Natural killer cell treated with Interleukin-12 subunit alpha and Interleukin-12 subunit beta and Interleukin-15 and Interleukin-18, amount 100 ng/mL, for 72 hours (primary cell): ENCODE measurements around the gene HS6ST1. TPM values are rescaled to one million over a fixed set of nuclear protein-coding genes. Genes with fewer than 3 reads are reported as not detected.

Source experiments
- ATAC-seq, 2 donors: fragments of 150-1000 bp; cut with Tn5 transposase in 1 of 2; sonication (Bioruptor Pico), chemical (Tn5 transposase) in 1 of 2; 2 replicates each; pipeline ENCODE4 v1.10.0; 2021
- DNase-seq: peaks from one replicate; pipeline ENCODE4 v3.0.0; 2022; ENCODE audit warnings: low spot score
- H3K27ac Mint-ChIP-seq, 2 donors: 1 replicate in 1 of 2; 2 replicates in 1 of 2; pipeline ENCODE4 v1.8.0; 2022; ENCODE audit warnings: mixed read lengths in 2 of 2, mild to moderate bottlenecking in 1 of 2, moderate library complexity in 1 of 2
- H3K27me3 Mint-ChIP-seq, 2 donors: 1 replicate in 1 of 2; 2 replicates in 1 of 2; pipeline ENCODE4 v1.8.0; 2022; ENCODE audit warnings: mixed read lengths in 2 of 2
- H3K36me3 Mint-ChIP-seq: one replicate; pipeline ENCODE4 v1.8.0; 2022; ENCODE audit warnings: mixed read lengths
- H3K4me1 Mint-ChIP-seq, 2 donors: 1 replicate in 1 of 2; 2 replicates in 1 of 2; pipeline ENCODE4 v1.8.0; 2022; ENCODE audit warnings: low read depth in 2 of 2, mixed read lengths in 2 of 2, mild to moderate bottlenecking in 1 of 2
- H3K4me3 Mint-ChIP-seq: one replicate; pipeline ENCODE4 v1.8.0; 2022; ENCODE audit warnings: mixed read lengths
- H3K9me3 Mint-ChIP-seq: 2 replicates; pipeline ENCODE4 v1.8.0; 2022; ENCODE audit warnings: mixed read lengths
- total RNA-seq, 2 donors: library from RNA; stranded (reverse); gene quantifications; one replicate each; pipeline ENCODE4 v1.2.3, GENCODE V29; 2022

Gene HS6ST1
- total RNA-seq, 2 donors from 2014 or later, result 17.5 to 25.5 TPM

GRCh38 chr2:128307595-128307994 lies 11.1 kb downstream of the HS6ST1 start:
- DNase-seq (peak; percentile 10), ATAC-seq (no peak)
- H3K4me3 Mint-ChIP-seq, result no peak overlapping the region
- H3K9me3 Mint-ChIP-seq, result no peaks in the 10 kb centered on the region
- H3K27me3 Mint-ChIP-seq, result no peaks in the 10 kb centered on the region
- H3K27ac Mint-ChIP-seq, result no peak overlapping the region
- H3K4me1 Mint-ChIP-seq, result peaks cover 14 to 40% of the 10 kb centered on the region in 2 donors
- H3K36me3 Mint-ChIP-seq, result no peaks in the 10 kb centered on the region

- Mint-ChIP-seq H3K9me3 (no peaks in the 10 kb centered on the region), H3K27me3 (no peaks in the 10 kb centered on the region), H3K4me1 (peaks cover 14 to 38% of the 10 kb centered on the region in 2 donors), H3K36me3 (no peaks in the 10 kb centered on the region), H3K27ac (no peak overlapping the region), H3K4me3 (no peak overlapping the region)
- DNase-seq, result peak; percentile 50
- ATAC-seq, result no peak
Observed at GRCh38 chr2:128306931-128307460, 11.7 kb downstream of the HS6ST1 start.

- Mint-ChIP-seq H3K36me3 (no peaks in the 10 kb centered on the region), H3K27me3 (no peaks in the 10 kb centered on the region), H3K27ac (no peak overlapping the region), H3K9me3 (no peaks in the 10 kb centered on the region), H3K4me3 (no peak overlapping the region), H3K4me1 (peaks cover 14 to 34% of the 10 kb centered on the region in 2 donors)
- no peak for DNase-seq
- ATAC-seq, result no peak
Observed at GRCh38 chr2:128306081-128306930, 12.4 kb downstream of the HS6ST1 start.

DNA sequence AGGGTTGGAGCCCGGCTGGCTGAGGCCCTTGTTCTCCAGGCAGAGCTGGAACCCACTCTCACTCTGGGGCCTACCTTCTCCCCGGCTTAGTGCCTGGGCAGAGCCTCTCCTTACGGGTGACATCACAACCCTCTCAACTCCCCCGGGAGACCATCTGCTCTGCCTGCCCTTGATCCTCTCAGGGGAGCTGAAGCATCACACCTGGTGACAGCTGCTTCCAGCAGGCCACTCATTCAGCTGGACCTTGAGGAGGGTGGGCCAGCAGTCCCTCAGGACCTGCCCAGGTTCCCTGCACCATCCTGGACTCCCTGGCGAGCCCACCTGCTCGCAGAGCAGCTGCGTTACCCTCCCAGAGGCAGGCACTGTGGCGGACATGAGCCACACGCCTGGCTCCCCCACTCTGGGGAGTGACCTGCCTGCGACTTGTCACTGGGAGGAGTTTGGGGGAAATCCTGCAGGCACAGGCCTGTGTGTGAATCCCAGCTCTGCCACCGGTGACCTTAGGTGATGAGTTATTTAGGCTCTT lies 13.1 kb downstream of the HS6ST1 start:
- Mint-ChIP-seq H3K27ac (no peak overlapping the region), H3K27me3 (no peaks in the 10 kb centered on the region), H3K36me3 (no peaks in the 10 kb centered on the region), H3K9me3 (no peaks in the 10 kb centered on the region), H3K4me3 (no peak overlapping the region), H3K4me1 (peaks cover 14 to 28% of the 10 kb centered on the region in 2 donors)
- ATAC-seq, result no peak
- DNase-seq, result no peak

- H3K36me3 Mint-ChIP-seq, result no peaks in the 10 kb centered on the region
- ATAC-seq (no peak), DNase-seq (no peak)
- no peaks in the 10 kb centered on the region for H3K27me3 Mint-ChIP-seq
- H3K4me3 Mint-ChIP-seq, result no peak overlapping the region
- peaks cover 14 to 27% of the 10 kb centered on the region in 2 donors for H3K4me1 Mint-ChIP-seq
- H3K27ac Mint-ChIP-seq, result no peak overlapping the region
- H3K9me3 Mint-ChIP-seq, result no peaks in the 10 kb centered on the region
Observed at GRCh38 chr2:128304715-128305554, 13.7 kb downstream of the HS6ST1 start.

- Mint-ChIP-seq H3K27ac (peak overlapping the region in 1 of 2 donors; percentile 54), H3K4me3 (no peak overlapping the region)
Observed at GRCh38 chr2:128304330-128304714, 14.3 kb downstream of the HS6ST1 start.

GRCh38 chr2:128303911-128304310 lies 14.8 kb downstream of the HS6ST1 start:
- ATAC-seq (no peak), DNase-seq (no peak)
- Mint-ChIP-seq H3K36me3 (no peaks in the 10 kb centered on the region), H3K4me3 (no peak overlapping the region), H3K27ac (peak overlapping the region in 1 of 2 donors; percentile 54), H3K27me3 (no peaks in the 10 kb centered on the region), H3K4me1 (peaks cover 14 to 26% of the 10 kb centered on the region in 2 donors), H3K9me3 (no peaks in the 10 kb centered on the region)

More at GRCh38 chr2:128304330-128304714, 14.3 kb downstream of the HS6ST1 start:
- no peak for ATAC-seq
- DNase-seq, result no peak
- Mint-ChIP-seq H3K9me3 (no peaks in the 10 kb centered on the region), H3K4me1 (peaks cover 14 to 23% of the 10 kb centered on the region in 2 donors), H3K27me3 (no peaks in the 10 kb centered on the region), H3K36me3 (no peaks in the 10 kb centered on the region)

DNA sequence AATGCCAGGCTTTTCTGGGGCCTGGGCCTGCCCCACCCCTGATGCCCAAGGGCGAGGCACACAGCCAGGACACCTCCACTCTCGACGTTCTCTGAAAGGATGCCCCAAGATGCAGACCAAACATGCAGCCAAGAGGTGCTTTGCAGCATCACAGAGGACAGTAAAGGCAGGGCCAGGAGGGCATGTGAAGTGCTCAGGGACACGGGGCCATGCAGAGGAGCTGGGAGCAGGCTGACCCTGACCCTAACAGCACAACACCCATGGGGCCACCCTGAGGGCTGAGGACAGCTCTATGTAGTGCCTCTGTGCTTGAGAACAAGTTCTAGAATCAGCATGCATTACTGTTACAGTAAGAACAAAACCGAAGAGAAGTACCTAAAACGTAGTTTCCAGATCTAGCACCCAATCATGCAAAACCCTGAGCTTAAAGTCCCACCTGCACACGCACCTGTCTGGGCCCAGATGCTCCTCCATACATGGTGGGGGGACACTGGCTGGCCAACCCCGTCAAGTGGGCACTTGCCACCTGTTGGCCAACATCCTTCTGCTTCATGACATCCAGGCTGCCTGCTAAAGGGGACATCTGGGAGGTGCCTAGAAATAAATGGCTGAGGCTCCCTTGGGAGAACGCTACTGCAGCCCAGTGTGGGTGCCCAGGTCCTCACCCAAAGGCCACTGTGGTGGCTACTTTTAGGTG lies 15.4 kb downstream of the HS6ST1 start:
- no peak overlapping the region for H3K4me3 Mint-ChIP-seq
- H3K27me3 Mint-ChIP-seq, result no peaks in the 10 kb centered on the region

GRCh38 chr2:128302744-128303067 lies 16.0 kb downstream of the HS6ST1 start:
- no peaks in the 10 kb centered on the region for H3K36me3 Mint-ChIP-seq
- no peak overlapping the region for H3K27ac Mint-ChIP-seq
- no peak for ATAC-seq
- H3K9me3 Mint-ChIP-seq, result peaks cover 3% of the 10 kb centered on the region
- no peaks in the 10 kb centered on the region for H3K27me3 Mint-ChIP-seq
- H3K4me3 Mint-ChIP-seq, result no peak overlapping the region
- H3K4me1 Mint-ChIP-seq, result peaks cover 16 to 31% of the 10 kb centered on the region in 2 donors
- DNase-seq, result no peak

More for the DNA sequence above, 15.4 kb downstream of the HS6ST1 start:
- H3K9me3 Mint-ChIP-seq, result peaks cover 2% of the 10 kb centered on the region
- peaks cover 17 to 29% of the 10 kb centered on the region in 2 donors for H3K4me1 Mint-ChIP-seq
- no peaks in the 10 kb centered on the region for H3K36me3 Mint-ChIP-seq
- no peak for DNase-seq
- no peak for ATAC-seq
- no peak overlapping the region for H3K27ac Mint-ChIP-seq

GRCh38 chr2:128302011-128302743 lies 16.5 kb downstream of the HS6ST1 start:
- peaks cover 11 to 29% of the 10 kb centered on the region in 2 donors for H3K4me1 Mint-ChIP-seq
- H3K4me3 Mint-ChIP-seq, result no peak overlapping the region
- ATAC-seq (peak in 1 of 2 donors; percentile 11), DNase-seq (no peak)
- H3K9me3 Mint-ChIP-seq, result peaks cover 3% of the 10 kb centered on the region
- H3K27ac Mint-ChIP-seq, result no peak overlapping the region
- H3K27me3 Mint-ChIP-seq, result no peaks in the 10 kb centered on the region
- H3K36me3 Mint-ChIP-seq, result no peaks in the 10 kb centered on the region

DNA sequence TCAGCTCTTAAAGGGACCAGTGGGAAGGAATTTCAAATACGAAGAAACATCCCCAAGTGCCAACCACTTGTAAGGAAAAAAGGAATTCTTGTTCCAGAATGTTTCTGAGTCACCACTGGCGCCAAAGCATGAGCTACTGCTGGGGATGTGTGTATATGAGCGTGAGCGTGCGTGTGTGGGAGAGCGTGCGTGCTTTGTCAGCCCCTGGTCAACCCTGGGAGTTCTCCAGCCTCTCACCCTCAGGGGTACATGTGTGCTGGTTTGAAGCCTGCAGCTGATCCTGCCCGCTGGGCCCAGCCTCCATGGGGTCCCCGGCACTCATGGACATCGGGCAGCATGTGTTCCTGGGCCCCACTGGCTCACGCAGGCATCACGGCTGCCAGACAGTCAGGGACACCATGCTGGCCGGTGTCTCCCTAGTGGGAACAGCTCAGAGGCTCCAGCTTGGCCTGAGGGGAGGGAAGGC lies 17.1 kb downstream of the HS6ST1 start:
- H3K27ac Mint-ChIP-seq, result no peak overlapping the region
- ATAC-seq (peak in 1 of 2 donors; percentile 3), DNase-seq (no peak)
- H3K36me3 Mint-ChIP-seq, result no peaks in the 10 kb centered on the region
- no peak overlapping the region for H3K4me3 Mint-ChIP-seq
- H3K9me3 Mint-ChIP-seq, result peaks cover 3% of the 10 kb centered on the region
- no peaks in the 10 kb centered on the region for H3K27me3 Mint-ChIP-seq
- peaks cover 10 to 32% of the 10 kb centered on the region in 2 donors for H3K4me1 Mint-ChIP-seq

GRCh38 chr2:128301021-128301420 lies 17.6 kb downstream of the HS6ST1 start:
- Mint-ChIP-seq H3K4me1 (peaks cover 10 to 29% of the 10 kb centered on the region in 2 donors), H3K4me3 (no peak overlapping the region), H3K36me3 (no peaks in the 10 kb centered on the region), H3K27ac (no peak overlapping the region), H3K27me3 (no peaks in the 10 kb centered on the region), H3K9me3 (peaks cover 3% of the 10 kb centered on the region)
- ATAC-seq, result no peak
- no peak for DNase-seq
